SK-N-SH treated with all-trans-retinoic acid at 6 μM for 48 hours (cell line): ENCODE data around the gene CMIP.

Experiments used
- ATAC-seq: fragments of 200-7000 bp; cut with Tn5 transposase; 3 replicates; pipeline ENCODE4 v1.9.1; 2020; ENCODE audit warnings: mild to moderate bottlenecking, moderate library complexity
- BACH2 ChIP-seq: fragments of 250-450 bp; sonication (Bioruptor Pico); IDR thresholded peaks from 2 replicates; pipeline ENCODE4 v1.9.0; 2021; ENCODE audit warnings: mild to moderate bottlenecking, borderline replicate concordance
- CSDC2 ChIP-seq: fragments of 250-450 bp; sonication (Bioruptor Pico); IDR thresholded peaks from 2 replicates; pipeline ENCODE4 v1.5.0; 2020; ENCODE audit warnings: mild to moderate bottlenecking, moderate library complexity
- ESRRG ChIP-seq: fragments of 250-450 bp; sonication (Bioruptor Pico); IDR thresholded peaks from 2 replicates; pipeline ENCODE4 v1.6.1; 2021; ENCODE audit warnings: mild to moderate bottlenecking
- GLIS3 ChIP-seq: fragments of 250-450 bp; sonication (Bioruptor Pico); IDR thresholded peaks from 2 replicates; pipeline ENCODE4 v1.5.0; 2020; ENCODE audit warnings: mild to moderate bottlenecking, moderate library complexity
- PPARA ChIP-seq: fragments of 250-450 bp; sonication (Bioruptor Pico); IDR thresholded peaks from 2 replicates; pipeline ENCODE4 v1.5.0; 2020; ENCODE audit warnings: mild to moderate bottlenecking, borderline replicate concordance
- RARB ChIP-seq: fragments of 250-450 bp; sonication (Bioruptor Pico); IDR thresholded peaks from 2 replicates; pipeline ENCODE4 v1.8.0; 2021; ENCODE audit warnings: mild to moderate bottlenecking, moderate library complexity
- TCF4 ChIP-seq: fragments of 250-450 bp; sonication (Bioruptor Pico); IDR thresholded peaks from 2 replicates; pipeline ENCODE4 v1.8.0; 2021; ENCODE audit warnings: mild to moderate bottlenecking, moderate library complexity, borderline replicate concordance
- TOX ChIP-seq: fragments of 250-450 bp; sonication (Bioruptor Pico); IDR thresholded peaks from 2 replicates; pipeline ENCODE4 v1.8.0; 2021; ENCODE audit warnings: mild to moderate bottlenecking, moderate library complexity, borderline replicate concordance
- ZC3H10 ChIP-seq: fragments of 250-450 bp; sonication (Bioruptor Pico); IDR thresholded peaks from 2 replicates; pipeline ENCODE4 v1.5.1; 2021; ENCODE audit warnings: mild to moderate bottlenecking, moderate library complexity
- ZFP3 ChIP-seq: fragments of 250-450 bp; sonication (Bioruptor Pico); IDR thresholded peaks from 2 replicates; pipeline ENCODE4 v1.5.0; 2020; ENCODE audit warnings: mild to moderate bottlenecking, moderate library complexity
- ZFP30 ChIP-seq: fragments of 450-650 bp; formaldehyde crosslinking; IDR thresholded peaks from 2 replicates; pipeline ENCODE4 v1.5.0; 2022; ENCODE audit warnings: mild to moderate bottlenecking, moderate library complexity
- ZNF565 ChIP-seq: fragments of 450-650 bp; formaldehyde crosslinking; conservative IDR thresholded peaks from 2 replicates; pipeline ENCODE4 v1.5.0; 2020; ENCODE audit warnings: low read depth, mild to moderate bottlenecking, moderate library complexity
- ZNF70 ChIP-seq: fragments of 450-650 bp; formaldehyde crosslinking; IDR thresholded peaks from 2 replicates; pipeline ENCODE4 v1.5.0; 2020; ENCODE audit warnings: mild to moderate bottlenecking, moderate library complexity
- ZNF8 ChIP-seq: fragments of 450-650 bp; formaldehyde crosslinking; IDR thresholded peaks from 2 replicates; pipeline ENCODE4 v1.5.0; 2020; ENCODE audit warnings: mild to moderate bottlenecking, moderate library complexity
- TF ChIP-seq, protein P1 (sequence below): fragments of 250-450 bp; sonication (Bioruptor Pico); IDR thresholded peaks from 2 replicates; pipeline ENCODE4 v1.5.0; 2020; ENCODE audit warnings: mild to moderate bottlenecking, moderate library complexity
- TF ChIP-seq, protein P2 (sequence below): fragments of 250-450 bp; sonication (Bioruptor Pico); IDR thresholded peaks from 2 replicates; pipeline ENCODE4 v1.5.1; 2020; ENCODE audit warnings: low read depth, mild to moderate bottlenecking, moderate library complexity
- TF ChIP-seq, protein P3 (sequence below): fragments of 250-450 bp; sonication (Bioruptor Pico); IDR thresholded peaks from 2 replicates; pipeline ENCODE4 v1.8.0; 2021; ENCODE audit warnings: low read depth, mild to moderate bottlenecking, moderate library complexity, borderline replicate concordance
- TF ChIP-seq, protein P4 (sequence below): fragments of 250-450 bp; sonication (Bioruptor Pico); IDR thresholded peaks from 2 replicates; pipeline ENCODE4 v1.8.0; 2020; ENCODE audit warnings: mild to moderate bottlenecking, moderate library complexity, borderline replicate concordance

Gene CMIP

GRCh38 chr16:81446907-81447268, 2.3 kb downstream of the CMIP start (continued):
- TF ChIP-seq, protein P1, sequence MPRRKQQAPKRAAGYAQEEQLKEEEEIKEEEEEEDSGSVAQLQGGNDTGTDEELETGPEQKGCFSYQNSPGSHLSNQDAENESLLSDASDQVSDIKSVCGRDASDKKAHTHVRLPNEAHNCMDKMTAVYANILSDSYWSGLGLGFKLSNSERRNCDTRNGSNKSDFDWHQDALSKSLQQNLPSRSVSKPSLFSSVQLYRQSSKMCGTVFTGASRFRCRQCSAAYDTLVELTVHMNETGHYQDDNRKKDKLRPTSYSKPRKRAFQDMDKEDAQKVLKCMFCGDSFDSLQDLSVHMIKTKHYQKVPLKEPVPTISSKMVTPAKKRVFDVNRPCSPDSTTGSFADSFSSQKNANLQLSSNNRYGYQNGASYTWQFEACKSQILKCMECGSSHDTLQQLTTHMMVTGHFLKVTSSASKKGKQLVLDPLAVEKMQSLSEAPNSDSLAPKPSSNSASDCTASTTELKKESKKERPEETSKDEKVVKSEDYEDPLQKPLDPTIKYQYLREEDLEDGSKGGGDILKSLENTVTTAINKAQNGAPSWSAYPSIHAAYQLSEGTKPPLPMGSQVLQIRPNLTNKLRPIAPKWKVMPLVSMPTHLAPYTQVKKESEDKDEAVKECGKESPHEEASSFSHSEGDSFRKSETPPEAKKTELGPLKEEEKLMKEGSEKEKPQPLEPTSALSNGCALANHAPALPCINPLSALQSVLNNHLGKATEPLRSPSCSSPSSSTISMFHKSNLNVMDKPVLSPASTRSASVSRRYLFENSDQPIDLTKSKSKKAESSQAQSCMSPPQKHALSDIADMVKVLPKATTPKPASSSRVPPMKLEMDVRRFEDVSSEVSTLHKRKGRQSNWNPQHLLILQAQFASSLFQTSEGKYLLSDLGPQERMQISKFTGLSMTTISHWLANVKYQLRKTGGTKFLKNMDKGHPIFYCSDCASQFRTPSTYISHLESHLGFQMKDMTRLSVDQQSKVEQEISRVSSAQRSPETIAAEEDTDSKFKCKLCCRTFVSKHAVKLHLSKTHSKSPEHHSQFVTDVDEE (CRISPR knock-in tag) = no peak
- no peak for TF ChIP-seq BACH2 (CRISPR knock-in tag)
- no peak for TF ChIP-seq ZNF8 (CRISPR knock-in tag)
- TF ChIP-seq RARB (CRISPR knock-in tag) = no peak
- no peak for TF ChIP-seq ZNF565

DNA sequence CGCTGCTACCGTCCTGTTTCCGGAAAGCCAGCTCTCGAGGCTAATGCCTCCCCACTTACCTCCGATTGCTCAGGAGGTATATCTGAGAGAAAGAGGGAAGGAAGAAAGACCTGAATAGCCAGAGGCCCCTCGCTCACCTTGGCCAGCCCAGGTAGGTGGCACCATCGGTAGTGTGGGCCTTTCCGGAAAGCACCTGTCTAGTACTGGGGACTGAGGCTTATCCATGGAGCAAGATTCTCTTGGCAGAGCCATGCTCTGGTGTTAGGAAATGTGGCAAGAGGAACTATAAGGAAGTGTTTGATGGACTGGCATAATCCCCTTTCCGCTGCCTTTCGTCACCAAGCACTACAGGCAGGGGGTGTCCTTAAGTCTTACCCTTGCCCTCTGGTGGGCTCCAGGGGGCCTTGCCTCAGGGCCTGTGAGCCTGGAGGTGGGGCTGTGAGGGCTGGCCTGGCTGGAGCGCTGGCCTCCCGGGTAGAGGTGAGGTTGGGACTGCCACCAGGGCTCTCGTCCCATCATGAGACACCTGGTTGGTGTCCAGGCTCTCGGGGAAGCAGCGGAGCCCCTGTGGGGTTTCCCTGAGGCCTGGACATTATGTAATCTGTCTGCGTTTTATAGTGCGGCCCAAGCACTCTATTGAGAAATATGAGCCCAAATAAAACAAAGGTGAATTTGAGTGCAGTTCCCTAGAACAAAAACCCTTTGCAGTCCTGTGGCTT, 2.9 kb downstream of the CMIP start:
- ATAC-seq = no peak
- TF ChIP-seq ZNF70 (CRISPR knock-in tag) (no peak), TOX (CRISPR knock-in tag) (no peak), ZNF565 (no peak), ZC3H10 (CRISPR knock-in tag) (no peak), CSDC2 (no peak), ZNF8 (CRISPR knock-in tag) (no peak), ZFP30 (CRISPR knock-in tag) (no peak), GLIS3 (CRISPR knock-in tag) (no peak), PPARA (no peak), RARB (CRISPR knock-in tag) (no peak), ZFP3 (CRISPR knock-in tag) (no peak), ESRRG (CRISPR knock-in tag) (no peak), TCF4 (CRISPR knock-in tag) (no peak)
- TF ChIP-seq, protein P2, sequence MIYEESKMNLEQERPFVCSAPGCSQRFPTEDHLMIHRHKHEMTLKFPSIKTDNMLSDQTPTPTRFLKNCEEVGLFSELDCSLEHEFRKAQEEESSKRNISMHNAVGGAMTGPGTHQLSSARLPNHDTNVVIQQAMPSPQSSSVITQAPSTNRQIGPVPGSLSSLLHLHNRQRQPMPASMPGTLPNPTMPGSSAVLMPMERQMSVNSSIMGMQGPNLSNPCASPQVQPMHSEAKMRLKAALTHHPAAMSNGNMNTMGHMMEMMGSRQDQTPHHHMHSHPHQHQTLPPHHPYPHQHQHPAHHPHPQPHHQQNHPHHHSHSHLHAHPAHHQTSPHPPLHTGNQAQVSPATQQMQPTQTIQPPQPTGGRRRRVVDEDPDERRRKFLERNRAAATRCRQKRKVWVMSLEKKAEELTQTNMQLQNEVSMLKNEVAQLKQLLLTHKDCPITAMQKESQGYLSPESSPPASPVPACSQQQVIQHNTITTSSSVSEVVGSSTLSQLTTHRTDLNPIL (CRISPR knock-in tag) = no peak
- TF ChIP-seq, protein P3, sequence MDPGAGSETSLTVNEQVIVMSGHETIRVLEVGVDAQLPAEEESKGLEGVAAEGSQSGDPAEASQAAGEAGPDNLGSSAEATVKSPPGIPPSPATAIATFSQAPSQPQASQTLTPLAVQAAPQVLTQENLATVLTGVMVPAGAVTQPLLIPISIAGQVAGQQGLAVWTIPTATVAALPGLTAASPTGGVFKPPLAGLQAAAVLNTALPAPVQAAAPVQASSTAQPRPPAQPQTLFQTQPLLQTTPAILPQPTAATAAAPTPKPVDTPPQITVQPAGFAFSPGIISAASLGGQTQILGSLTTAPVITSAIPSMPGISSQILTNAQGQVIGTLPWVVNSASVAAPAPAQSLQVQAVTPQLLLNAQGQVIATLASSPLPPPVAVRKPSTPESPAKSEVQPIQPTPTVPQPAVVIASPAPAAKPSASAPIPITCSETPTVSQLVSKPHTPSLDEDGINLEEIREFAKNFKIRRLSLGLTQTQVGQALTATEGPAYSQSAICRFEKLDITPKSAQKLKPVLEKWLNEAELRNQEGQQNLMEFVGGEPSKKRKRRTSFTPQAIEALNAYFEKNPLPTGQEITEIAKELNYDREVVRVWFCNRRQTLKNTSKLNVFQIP (CRISPR knock-in tag) = no peak
- TF ChIP-seq, protein P1 (CRISPR knock-in tag) = no peak

DNA sequence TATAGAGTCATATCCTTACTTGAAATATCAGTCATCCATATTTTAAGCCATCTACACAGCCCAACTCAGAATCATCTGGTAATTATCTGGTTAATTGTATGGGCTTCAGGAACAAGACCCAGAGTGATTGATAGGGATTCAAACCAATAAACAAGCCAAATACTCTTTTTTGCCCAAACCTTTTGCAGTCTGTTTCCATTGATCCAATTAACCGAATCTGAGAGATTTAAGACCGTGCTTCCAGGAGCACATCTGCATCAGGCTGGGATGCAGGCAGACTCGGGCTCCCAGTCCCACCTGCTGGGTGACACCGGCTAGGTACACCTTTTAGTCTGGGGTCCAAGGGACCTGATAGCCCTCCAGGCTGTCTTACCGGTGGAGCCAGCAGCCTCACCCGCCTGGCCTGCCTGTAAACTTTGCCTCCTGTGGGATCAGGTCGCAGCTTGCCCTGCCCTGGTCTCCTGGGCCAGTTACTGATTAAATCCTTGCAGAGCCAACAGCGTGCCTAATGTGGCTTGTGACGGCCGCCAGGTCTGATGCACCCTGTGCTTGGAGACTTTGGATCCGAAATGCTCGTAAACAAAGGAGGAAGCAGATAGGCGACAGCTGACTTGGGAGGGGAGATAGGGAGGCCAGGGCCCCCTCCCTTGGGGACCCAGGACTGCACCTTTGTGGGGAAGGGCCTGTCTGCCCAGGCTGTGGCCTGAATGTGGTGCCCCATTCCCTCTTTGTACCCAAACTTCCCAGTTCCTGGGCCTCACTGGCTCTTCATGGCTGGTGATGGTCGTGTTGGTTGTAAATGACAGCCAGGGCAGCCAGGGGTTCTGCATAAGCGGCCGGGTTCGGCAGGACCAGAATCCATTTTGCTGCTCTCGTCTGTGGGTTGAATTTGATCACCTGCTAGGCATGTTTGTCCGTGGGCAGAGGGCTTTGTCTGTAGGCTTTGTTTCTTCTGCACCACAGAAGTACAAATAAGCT, 3.8 kb downstream of the CMIP start:
- TF ChIP-seq, protein P3 (CRISPR knock-in tag) = no peak
- TF ChIP-seq TOX (CRISPR knock-in tag) = no peak
- TF ChIP-seq, protein P4, sequence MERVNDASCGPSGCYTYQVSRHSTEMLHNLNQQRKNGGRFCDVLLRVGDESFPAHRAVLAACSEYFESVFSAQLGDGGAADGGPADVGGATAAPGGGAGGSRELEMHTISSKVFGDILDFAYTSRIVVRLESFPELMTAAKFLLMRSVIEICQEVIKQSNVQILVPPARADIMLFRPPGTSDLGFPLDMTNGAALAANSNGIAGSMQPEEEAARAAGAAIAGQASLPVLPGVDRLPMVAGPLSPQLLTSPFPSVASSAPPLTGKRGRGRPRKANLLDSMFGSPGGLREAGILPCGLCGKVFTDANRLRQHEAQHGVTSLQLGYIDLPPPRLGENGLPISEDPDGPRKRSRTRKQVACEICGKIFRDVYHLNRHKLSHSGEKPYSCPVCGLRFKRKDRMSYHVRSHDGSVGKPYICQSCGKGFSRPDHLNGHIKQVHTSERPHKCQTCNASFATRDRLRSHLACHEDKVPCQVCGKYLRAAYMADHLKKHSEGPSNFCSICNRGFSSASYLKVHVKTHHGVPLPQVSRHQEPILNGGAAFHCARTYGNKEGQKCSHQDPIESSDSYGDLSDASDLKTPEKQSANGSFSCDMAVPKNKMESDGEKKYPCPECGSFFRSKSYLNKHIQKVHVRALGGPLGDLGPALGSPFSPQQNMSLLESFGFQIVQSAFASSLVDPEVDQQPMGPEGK (CRISPR knock-in tag) = no peak
- TF ChIP-seq, all 23 proteins: peak for 0
- no peak for ATAC-seq
